NOMO-1 (cell line): ENCODE measurements around the gene FUT8.

Experiments
- DNase-seq, 2 experiments: peaks; one replicate each; lab custom pipeline; 2025; ENCODE audit not compliant: unreplicated experiment in 2 of 2; lab: John Stamatoyannopoulos, UW

Gene FUT8

GRCh38 chr14:65751510-65751909 lies 339.0 kb downstream of the FUT8 start:
- DNase-seq, result no peak

GRCh38 chr14:65753061-65753460 lies 340.5 kb downstream of the FUT8 start:
- no peak for DNase-seq

DNA sequence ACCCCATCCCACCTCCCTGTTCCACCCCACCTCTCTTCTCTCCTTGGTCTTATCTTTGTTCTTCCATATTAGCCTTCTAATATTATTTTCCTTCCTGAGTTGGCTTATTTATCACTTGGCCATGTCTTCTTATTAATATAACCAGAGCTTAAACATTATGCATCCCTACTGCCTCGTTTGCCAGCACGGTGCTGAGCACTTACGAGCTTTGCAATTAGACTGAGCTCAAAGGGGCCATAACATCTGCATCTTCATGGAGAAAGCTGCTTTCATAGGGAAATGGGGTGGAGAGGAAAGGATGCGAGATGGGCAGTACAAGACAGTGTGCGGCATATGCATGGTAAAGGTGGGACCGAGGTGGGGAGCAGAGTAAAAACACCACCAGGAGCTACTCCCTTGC lies 342.8 kb downstream of the FUT8 start:
- no peak for DNase-seq

DNA sequence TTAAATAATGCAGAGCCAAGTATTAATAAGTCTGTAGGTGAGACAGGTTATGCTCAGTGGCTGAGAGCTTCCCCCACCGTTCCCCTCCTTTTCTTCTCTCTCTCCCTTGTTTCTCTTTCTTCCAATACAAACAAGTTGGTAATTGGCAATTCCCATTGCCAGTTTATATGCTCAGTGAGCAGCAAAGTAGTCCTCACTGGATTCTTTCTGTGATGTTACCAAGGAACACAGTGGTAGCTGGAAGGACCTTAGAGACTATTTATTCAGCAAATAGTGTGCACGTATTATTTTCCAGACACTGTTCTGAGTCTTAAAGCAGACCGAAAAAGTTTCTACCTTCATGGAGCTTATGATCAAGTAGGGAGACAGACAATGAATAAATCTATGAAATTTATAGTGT lies 344.4 kb downstream of the FUT8 start:
- DNase-seq, result no peak

DNA sequence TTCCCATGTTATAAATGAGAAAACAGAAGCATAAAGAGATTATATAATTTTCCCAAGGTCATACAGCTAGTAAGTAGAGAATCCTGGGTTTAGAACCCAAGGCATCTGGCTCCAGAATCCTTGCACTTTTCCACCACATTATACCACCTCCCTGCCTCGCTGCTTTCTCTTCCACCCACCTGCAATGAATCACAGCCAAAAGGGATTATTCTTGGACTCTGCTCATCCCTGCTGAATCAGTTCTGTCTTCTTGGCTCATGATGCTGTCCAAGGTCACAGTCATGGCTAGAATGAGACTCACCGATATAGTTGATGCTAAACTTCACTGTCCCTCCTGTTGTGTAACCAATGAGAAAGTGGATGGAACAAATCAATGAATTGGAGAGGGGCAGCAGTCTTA lies 356.6 kb downstream of the FUT8 start:
- no peak for DNase-seq

DNA sequence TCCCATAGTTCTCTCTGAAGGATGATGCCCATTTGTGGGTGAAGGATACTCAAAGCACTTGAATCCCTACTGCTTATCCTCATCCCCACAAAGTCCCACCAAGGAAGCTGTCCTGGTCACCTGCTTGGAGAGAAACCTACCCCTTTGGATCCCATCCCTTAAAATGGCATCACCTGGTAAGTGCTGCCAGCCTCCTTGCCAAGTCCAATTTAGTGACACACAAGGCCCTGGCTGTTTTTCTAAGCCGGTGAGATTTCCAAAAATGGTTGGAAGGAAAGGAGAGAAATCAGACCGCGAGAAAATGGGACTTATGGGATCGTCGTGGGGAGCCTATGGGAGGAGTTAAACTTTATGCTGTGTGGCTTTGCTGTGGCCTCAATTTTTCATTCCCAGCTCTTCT lies 358.2 kb downstream of the FUT8 start:
- no peak for DNase-seq

DNA sequence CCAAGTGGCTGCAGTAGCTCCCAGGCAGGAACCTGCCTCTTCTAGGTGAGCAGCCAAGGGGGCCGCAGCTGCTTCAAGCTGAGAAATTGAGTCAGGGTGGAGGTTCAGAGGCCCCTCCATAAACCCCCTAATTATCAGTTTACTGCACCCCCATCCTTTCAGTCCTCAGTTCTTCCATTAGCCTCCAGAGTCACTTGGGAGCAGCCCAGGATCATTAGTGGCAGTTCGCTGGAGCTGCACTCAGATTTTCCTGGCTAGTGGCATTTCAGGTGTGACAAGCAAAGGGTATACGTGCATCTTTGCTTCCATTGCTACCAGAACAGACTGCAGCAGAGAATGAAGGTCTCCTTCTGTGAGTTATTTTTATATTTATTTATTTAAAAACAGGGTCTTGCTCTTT lies 358.7 kb downstream of the FUT8 start:
- DNase-seq, result no peak

DNA sequence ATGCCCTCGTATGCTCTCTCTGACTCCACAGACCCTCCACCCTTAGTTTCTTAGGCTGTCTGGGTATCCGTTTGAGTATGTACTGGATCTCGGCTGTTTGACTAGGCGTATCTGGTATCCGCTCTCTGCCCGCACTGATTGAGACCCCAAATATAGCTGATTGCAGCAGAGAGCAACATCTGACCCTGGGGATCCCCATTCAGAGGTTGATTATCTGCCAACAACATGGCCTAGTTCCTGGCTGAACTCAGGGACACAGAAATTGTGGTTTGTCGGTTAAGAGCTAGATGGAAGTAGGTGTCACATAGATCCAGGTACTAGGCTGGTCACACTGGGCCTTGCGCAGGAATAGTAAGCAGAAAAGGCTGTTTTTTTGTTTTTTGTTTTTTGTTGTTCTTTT lies 359.9 kb downstream of the FUT8 start:
- DNase-seq, result no peak

DNA sequence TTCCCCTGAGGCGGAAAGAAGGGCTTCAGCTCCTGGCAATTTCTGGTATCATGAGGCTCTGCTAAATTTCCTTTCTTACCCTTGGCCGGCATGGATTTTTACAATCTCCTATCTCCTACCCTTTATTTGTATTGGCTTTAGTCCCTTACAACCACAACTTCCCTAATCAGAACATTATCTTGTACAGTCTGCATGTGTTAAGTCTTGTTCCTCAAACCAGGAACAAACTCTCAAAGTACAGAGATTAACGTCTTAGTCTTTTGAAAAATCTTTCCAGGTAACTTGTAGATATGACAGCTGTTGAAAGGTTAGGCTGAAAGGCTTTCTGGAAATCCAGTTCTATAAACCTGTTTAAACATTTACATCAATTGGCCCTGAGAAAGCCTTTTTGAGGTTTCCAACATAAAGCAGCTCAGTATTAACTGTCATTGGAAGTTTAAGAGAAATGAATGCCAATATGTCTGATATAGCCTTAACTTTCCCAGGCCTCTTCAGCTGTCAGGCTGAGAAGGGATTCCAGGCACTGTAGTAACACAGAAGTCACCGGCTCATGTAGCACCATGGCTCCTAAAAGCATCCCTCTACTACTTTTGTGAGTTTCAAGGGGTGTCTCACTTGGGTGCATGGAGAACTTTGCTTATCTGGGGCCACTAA lies 360.5 kb downstream of the FUT8 start:
- peak; percentile 52 to 68 for DNase-seq

DNA sequence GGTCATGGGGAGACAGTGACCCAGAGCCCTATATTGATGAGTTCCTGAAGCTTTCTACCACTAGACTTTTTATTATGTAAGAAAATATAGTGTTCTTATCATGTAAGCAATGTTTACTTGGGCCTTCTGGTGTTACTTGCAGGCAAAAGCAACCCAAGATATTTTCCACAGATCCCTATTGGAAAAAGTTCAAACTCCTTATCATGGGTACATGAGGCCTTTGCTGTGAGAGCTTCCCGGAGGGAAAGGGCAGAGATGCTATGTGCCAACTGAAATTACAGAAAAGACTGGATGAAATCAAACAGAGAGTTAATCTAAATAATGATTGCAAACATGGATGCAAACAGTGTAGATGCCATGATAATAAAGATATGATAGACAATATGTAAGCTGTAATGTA lies 361.5 kb downstream of the FUT8 start:
- no peak for DNase-seq

DNA sequence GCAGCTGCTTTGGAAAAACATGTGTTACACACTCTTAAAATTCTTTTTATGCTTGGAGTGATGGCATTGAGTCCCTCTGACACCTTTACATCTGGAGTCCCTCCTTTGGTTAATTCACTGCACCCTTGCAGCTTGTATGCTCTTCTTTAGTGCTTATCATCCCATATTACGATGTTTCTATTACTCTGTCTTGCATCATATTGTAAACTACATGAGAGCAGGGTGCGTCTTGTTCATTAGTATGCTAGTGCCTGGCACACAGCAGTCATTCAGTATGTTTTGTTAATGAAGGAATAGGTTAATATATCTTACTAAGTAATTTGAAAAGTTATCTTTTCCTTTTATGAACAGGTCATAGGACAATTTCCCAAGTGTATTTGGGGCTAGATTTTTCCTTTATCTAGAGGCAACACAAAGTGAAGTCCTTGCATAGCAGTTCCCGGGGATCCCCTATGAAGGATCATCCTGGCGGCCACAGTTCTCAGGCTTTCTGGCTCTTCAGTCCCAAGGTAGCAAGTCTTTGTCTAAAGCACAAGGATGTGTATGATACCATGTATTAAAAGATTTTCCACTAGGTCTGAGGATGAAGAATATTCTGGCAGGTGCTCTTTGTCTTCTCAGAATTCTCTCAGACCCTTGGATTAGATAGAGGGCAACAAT lies 363.8 kb downstream of the FUT8 start:
- no peak for DNase-seq

- no peak for DNase-seq
These were observed 368.0 kb downstream of the FUT8 start for GRCh38 chr14:65780566-65780965.

- no peak for DNase-seq
These were observed 370.6 kb downstream of the FUT8 start for GRCh38 chr14:65783101-65783500.

DNA sequence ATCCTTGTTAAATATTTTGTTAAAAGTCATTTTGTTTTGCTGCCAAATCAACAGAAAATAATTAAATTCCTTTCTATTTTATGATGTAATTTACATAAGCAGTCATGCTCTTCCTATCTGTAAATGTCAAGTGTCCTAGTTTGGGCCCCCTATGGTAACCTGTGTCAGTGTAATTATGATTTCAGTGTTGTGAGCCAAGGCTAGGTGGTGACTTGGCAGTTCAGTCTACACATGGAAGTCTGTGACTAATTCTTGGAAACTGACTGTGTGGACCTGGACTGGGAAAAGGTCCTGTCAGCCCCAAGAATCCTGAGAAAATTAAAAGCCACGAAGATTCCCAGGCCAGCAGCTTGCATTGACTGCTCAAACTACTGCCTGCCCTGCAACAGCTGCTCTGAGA lies 371.0 kb downstream of the FUT8 start:
- no peak for DNase-seq

DNA sequence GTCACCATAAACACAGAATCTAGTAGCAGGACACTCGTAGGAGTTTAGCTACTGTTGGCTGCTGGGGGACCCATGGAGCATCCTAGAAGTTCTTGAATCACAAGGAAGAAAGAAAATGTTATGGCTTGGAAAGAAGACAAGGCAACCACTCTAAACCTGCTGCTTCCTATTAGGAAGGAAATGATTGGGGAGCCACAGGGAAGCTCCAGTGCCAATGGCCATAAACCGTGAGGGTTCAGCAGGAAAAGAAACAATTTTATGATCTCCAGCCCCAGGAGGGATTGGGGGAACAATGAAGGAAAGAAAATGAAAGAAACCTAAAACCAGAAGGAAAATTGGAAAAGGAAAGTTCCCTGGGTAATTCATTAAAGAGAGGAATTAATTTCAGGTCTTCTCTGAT lies 372.0 kb downstream of the FUT8 start:
- no peak for DNase-seq

- DNase-seq, result no peak
These were observed 374.9 kb downstream of the FUT8 start for GRCh38 chr14:65787461-65787860.

GRCh38 chr14:65788876-65789275 lies 376.3 kb downstream of the FUT8 start:
- DNase-seq, result no peak

- no peak for DNase-seq
These were observed 376.8 kb downstream of the FUT8 start for GRCh38 chr14:65789363-65789762.

DNA sequence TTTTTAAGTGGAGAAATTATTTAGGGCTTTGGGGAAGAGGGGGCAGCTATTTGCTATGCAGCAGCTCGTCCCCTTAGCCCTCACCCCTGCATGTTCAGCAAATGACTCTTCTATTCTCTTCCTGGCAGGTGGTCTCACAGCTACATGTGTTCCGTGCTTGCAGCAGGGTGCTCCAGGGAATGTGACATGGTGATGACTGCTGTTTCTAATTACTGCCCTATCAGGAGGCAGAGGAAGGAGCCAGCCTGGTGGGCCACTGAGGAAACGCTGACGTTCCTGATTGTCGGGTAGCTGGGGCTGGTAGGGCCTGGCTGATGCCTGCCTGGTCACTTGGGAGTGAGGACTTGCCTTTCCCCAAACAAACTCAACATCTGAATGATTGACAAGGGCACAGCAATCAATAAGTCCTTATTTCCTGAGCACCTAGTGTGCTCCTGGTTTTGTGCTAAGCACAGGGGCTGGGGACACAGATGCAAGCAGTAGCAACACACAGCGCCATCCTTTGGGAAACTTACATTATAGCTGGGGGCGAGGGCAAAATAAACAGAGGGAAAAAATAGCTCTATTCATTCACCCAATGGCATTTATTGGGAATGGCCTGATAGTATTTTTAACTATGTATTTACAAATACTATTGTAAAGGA lies 377.8 kb downstream of the FUT8 start:
- no peak for DNase-seq

GRCh38 chr14:65791191-65791981 lies 378.9 kb downstream of the FUT8 start:
- no peak for DNase-seq

DNA sequence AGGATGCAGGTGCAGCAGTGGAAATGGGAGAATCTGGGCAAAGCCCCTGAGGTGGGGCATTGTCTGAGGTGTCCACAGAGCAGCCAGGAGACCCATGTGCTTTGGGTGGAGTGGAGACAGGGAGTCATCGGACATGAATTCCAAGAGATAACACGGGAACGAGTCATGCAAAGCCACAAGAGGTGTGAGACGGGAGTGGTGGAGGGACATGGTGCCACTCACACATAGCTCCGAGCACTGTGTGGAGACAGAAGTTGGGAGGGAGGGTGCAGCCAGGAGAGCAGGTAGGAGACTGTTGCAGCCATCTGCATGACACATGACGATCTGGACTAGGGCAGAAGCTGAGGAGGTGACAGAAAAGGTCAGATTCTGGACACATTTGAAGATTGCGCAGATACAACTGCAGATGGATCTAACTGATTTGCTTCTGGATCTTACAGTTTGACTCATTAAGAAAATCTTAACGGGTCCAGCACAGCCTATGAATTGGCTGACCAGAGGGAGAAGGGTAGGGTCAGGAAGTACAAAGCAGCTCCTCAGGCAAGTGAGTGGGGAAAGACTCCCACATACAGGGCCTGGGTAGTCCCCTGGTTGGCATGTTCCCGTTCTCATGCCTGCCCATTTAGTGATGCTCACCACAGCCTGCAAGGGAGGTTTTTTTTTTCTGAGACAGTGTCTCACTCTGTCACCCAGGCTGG lies 379.8 kb downstream of the FUT8 start:
- no peak for DNase-seq
